ENCODE measurements around the gene MBD2. TPM values are rescaled to one million over a fixed set of nuclear protein-coding genes. Genes with fewer than 3 reads are reported as not detected.

The MBD2 gene
- total RNA-seq, 6 donors from 2014 or later, result 28.7 to 106 (median 52.8) TPM

DNA sequence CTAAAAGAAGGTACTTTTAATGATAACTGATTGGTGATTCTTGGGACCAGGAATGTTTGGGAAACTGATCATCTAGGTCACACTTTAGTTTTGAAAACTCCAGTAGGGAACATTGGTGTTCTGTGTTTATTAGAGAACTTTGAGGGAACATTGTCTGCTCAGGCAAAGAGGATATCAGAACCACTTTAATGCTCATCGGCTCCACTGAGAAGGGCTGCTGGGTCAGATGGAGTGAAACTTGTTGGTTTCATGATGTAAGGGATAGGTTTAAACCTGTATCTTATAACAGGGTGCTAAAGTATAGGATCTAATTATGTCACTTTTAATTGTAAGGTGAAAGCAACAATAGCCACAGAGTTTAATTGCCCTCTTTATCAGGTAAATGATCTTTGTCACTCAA is 30.7 kb upstream of the MBD2 start:
- H3K4me1 ChIP-seq, result peaks cover 3 to 25% (median 14%) of the 10 kb centered on the region in 4 donors

DNA sequence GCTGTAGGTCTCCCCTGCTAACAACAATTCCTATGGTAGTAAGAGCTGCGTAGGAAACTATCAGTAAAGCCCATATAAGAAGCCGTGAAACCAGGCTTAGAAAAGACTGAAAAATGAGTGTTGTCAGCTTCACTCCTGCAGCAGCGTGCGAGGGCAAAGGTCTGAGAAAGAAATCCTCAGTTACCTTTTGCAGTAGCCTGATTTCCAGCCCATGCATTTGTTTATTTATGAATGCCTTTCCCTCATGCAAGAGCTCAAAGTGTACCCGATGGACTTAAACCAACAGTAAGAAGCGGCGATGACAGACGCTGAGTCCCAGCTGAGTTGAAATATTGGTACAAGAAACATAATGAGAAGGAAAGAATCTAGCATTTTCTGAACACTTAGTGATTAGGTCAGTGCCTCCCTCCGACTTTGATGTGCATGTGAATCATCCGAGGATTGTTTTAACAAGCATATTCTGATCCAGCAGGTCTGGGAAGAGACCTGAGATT is 29.8 kb upstream of the MBD2 start:
- 47 to 49% methylated on average over 10 of the region's 10 CpGs for whole genome bisulfite sequencing, 2 donors
- ATAC-seq (ENCODE audit: low FRiP score in 2 of 2), result no peak
- H3K4me1 ChIP-seq, result peaks cover 3 to 25% (median 14%) of the 10 kb centered on the region in 4 donors

More for the DNA sequence above, 30.7 kb upstream of the MBD2 start:
- ATAC-seq (ENCODE audit: low FRiP score in 2 of 2) (no peak), DNase-seq (no peak)
- Histone ChIP-seq H3K36me3 (no peaks in the 10 kb centered on the region), H3K27ac (no peak overlapping the region), H3K9me3 (no peaks in the 10 kb centered on the region), H3K27me3 (no peaks in the 10 kb centered on the region), H3K4me3 (no peak overlapping the region)
- 93 to 96% methylated on average over 1 of the region's 1 CpG for WGBS, 2 donors
- no peak for TF ChIP-seq POLR2A (IDR thresholded peaks at IDR 0.05)
- no peak for TF ChIP-seq POLR2AphosphoS5 (IDR thresholded peaks at IDR 0.05)
- TF ChIP-seq, protein P1, sequence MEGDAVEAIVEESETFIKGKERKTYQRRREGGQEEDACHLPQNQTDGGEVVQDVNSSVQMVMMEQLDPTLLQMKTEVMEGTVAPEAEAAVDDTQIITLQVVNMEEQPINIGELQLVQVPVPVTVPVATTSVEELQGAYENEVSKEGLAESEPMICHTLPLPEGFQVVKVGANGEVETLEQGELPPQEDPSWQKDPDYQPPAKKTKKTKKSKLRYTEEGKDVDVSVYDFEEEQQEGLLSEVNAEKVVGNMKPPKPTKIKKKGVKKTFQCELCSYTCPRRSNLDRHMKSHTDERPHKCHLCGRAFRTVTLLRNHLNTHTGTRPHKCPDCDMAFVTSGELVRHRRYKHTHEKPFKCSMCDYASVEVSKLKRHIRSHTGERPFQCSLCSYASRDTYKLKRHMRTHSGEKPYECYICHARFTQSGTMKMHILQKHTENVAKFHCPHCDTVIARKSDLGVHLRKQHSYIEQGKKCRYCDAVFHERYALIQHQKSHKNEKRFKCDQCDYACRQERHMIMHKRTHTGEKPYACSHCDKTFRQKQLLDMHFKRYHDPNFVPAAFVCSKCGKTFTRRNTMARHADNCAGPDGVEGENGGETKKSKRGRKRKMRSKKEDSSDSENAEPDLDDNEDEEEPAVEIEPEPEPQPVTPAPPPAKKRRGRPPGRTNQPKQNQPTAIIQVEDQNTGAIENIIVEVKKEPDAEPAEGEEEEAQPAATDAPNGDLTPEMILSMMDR (IDR thresholded peaks at IDR 0.05), result no peak
- no peak for TF ChIP-seq EP300 (IDR thresholded peaks at IDR 0.05)

DNA sequence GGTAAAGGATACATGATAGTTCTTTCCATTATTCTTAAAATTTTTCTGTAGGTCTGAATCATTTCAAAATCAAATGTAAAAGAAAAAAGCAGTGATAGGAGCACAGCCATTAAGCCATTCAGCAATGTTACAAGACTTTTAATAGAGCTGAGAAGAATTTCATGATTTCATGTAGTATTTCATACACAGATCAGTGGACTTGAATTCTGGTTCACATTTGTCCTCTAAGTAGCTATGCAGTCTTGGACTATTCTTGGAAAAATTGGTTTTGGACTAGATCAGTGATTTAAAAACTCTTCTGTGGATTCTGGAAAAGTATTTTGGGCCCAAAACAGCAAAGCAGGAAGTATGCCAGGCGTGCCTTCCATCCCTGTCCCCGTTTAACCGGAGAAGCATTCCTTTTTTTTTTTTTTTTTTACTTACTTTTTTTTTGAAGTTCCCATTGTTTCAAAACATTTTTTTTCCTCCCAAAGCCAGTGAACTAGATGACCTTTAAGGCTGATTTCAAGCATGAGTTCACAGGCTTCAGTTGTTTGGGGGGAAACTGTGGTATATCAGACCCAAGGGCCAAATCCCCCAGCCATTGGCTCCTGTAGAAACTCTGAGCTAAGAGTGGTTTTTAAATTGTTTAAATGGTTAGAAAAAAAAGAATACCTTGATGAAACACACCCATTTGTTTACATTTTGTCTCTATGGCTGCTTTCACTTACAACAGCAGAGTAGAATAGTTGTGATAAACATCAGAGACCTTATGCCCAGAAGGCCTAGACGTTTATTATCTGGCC is 27.3 kb upstream of the MBD2 start:
- WGBS, 2 donors, result 41 to 46% methylated on average over 4 of the region's 4 CpGs
- no peaks in the 10 kb centered on the region for H3K36me3 ChIP-seq
- H3K9me3 ChIP-seq, result no peaks in the 10 kb centered on the region
- peaks cover 3 to 18% (median 11%) of the 10 kb centered on the region in 4 donors for H3K4me1 ChIP-seq
- ATAC-seq (ENCODE audit: low FRiP score in 2 of 2) (no peak), DNase-seq (no peak)
- no peaks in the 10 kb centered on the region for H3K27me3 ChIP-seq
- TF ChIP-seq POLR2AphosphoS5 (IDR thresholded peaks at IDR 0.05) (no peak), POLR2A (IDR thresholded peaks at IDR 0.05) (no peak), EP300 (IDR thresholded peaks at IDR 0.05) (no peak)
- TF ChIP-seq, protein P1 (IDR thresholded peaks at IDR 0.05), result no peak
- H3K27ac ChIP-seq, result peak overlapping the region in 3 of 4 donors; percentile 21 to 52 (median 33)
- H3K4me3 ChIP-seq, result no peak overlapping the region

More for the DNA sequence above, 29.8 kb upstream of the MBD2 start:
- TF ChIP-seq POLR2AphosphoS5 (IDR thresholded peaks at IDR 0.05), result no peak
- TF ChIP-seq, protein P1 (IDR thresholded peaks at IDR 0.05), result no peak
- TF ChIP-seq POLR2A (IDR thresholded peaks at IDR 0.05), result no peak
- no peak for TF ChIP-seq EP300 (IDR thresholded peaks at IDR 0.05)
- H3K27ac ChIP-seq, result no peak overlapping the region
- no peak overlapping the region for H3K4me3 ChIP-seq
- H3K9me3 ChIP-seq, result no peaks in the 10 kb centered on the region
- no peaks in the 10 kb centered on the region for H3K36me3 ChIP-seq
- no peaks in the 10 kb centered on the region for H3K27me3 ChIP-seq
- DNase-seq, result no peak

DNA sequence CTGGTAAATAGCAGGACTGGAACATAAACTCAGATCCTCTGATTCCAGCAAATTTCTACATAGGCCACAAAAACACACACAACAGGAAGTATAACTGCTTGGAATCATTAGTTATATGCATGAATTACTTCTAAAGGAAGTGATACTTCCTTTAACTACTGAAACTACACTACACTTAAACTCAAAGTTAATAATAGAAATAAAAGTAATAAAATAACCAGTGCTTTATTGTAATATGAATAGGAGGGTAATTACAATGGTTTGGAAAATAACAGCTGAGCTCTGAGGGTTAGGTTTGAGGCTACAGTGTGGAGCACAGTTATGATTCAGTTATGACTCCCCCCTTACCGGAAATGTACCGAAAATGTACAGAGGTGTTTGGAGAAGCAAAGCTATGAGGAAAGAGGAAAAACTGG is 26.4 kb upstream of the MBD2 start:
- Histone ChIP-seq H3K27ac (peak overlapping the region in 1 of 4 donors; percentile 61), H3K4me1 (peaks cover 3 to 18% (median 8%) of the 10 kb centered on the region in 4 donors), H3K4me3 (no peak overlapping the region), H3K9me3 (no peaks in the 10 kb centered on the region), H3K36me3 (no peaks in the 10 kb centered on the region), H3K27me3 (no peaks in the 10 kb centered on the region)
- WGBS, 2 donors, result 52 to 65% methylated on average over 2 of the region's 2 CpGs
- DNase-seq (no peak), ATAC-seq (ENCODE audit: low FRiP score in 2 of 2) (peak in 1 of 2 donors; percentile 52)
- no peak for TF ChIP-seq POLR2AphosphoS5 (IDR thresholded peaks at IDR 0.05)
- no peak for TF ChIP-seq EP300 (IDR thresholded peaks at IDR 0.05)
- TF ChIP-seq POLR2A (IDR thresholded peaks at IDR 0.05), result no peak
- TF ChIP-seq, protein P1 (IDR thresholded peaks at IDR 0.05), result no peak
